ENCODE measurements around the gene ZNF879. TPM values are rescaled to one million over a fixed set of nuclear protein-coding genes. Genes with fewer than 3 reads are reported as not detected.
A peak's percentile ranks its signal among the peaks of the same experiment; 100 is the strongest.

ZNF879 gene
- polyA plus RNA-seq, 3 donors = 8.0 to 8.6 (median 8.5) TPM

DNA sequence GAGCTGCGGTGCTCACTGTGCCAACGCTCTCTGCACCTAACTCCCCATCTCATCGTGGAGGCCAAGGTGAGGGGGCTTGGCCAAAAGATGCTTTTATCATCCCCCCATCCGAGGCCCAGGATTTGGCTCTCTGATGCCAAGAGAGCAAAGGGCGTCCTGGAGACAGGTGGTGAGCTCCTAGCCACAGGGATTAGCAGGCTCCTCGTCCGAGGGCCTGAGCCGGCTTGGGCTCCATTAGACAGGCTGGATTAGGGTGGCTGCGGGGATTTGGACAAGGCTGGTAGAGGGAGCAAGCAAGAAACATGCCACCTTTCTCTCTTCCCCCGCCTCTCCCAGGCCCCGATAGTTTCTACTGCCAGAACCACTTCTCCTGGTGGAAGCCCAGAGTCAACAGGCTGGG, 27.4 kb upstream of the ZNF879 start:
- DNase-seq = no peak

GRCh38 chr5:178997191-178997590, 26.4 kb upstream of the ZNF879 start:
- no peak for DNase-seq

GRCh38 chr5:178998441-178998840, 25.2 kb upstream of the ZNF879 start:
- DNase-seq = no peak

- DNase-seq = no peak
Measured at GRCh38 chr5:179006564-179006963, 17.0 kb upstream of the ZNF879 start.

GRCh38 chr5:179008667-179009066, 14.9 kb upstream of the ZNF879 start:
- DNase-seq = no peak

DNA sequence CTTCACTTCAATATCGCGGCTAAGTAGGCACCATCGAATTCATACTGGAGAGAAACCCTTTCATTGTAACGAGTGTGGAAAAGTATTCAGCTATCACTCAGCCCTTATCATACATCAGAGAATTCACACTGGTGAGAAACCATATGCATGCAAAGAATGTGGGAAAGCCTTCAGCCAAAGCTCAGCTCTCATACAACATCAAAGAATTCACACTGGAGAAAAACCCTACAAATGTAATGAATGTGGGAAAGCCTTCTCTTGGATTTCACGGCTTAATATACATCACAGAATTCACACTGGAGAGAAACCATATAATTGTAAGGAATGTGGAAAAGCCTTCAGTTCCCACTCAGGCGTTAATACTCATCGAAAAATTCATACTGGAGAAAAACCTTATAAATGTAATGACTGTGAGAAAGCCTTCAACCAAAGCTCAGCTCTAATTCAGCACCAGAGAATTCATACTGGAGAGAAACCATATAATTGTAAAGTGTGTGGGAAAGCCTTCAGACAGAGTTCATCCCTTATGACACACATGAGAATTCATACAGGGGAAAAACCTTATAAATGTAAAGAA, 9.5 kb downstream of the ZNF879 start:
- no peak for DNase-seq

DNA sequence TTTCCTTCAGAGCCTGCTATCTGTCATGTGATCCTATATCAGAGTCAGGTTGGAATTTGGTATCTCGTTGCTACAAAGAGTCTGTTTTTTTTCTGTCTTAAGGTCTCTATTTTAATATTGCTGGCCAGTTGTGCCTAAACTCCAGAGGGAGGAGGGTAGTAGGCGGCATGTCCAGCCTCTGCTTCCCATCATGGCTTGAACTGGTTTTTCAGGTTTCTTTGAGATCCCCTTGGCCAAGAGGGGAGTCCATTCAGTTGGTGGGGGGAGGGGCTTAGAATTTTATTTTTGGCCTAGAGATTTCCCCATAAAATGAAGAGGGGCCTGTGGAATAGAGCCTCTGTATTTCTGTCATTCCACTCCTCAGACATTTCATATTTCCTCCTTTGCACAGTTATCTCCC, 21.2 kb downstream of the ZNF879 start:
- DNase-seq = no peak

DNA sequence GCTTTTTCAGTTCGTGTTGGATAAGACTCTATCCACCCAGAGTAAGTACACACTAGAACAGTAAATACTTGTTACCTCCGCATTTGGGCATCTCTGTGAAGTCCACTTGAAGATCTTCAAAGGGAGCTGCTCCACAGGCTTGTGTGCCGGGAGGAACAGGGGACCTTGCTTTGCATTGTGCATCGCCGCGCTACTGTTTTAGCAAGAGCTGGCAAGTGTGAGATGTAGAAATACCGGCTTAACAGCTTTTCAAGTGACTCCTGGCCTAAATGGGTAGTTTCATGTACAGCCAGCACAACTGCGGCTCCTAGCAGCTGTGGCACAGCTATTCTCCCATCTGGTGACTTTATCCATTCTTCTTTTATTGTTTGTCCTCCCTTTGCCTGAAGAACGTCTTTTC, 28.2 kb downstream of the ZNF879 start:
- no peak for DNase-seq

GRCh38 chr5:179054036-179054785, 30.6 kb downstream of the ZNF879 start:
- DNase-seq = no peak

DNA sequence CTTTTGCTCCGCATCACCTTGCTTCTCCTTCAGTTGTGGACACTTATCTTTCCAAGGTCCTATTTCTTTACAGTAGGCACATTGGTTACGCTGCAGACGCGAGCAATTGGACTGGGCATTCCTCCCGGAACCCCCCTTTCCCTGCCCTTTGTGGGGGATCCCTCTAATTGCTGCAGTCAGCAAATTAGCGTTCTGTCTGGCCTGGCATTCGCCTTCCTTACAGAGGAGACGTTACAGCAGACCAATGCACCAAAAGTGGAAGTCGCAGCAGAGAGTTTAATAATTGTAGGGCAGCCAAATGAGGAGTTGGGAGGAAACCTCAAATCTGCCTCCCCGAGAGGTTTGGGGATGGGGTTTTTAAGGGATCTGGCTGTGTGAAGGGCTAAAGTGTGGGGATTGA, 31.3 kb downstream of the ZNF879 start:
- DNase-seq = no peak

DNA sequence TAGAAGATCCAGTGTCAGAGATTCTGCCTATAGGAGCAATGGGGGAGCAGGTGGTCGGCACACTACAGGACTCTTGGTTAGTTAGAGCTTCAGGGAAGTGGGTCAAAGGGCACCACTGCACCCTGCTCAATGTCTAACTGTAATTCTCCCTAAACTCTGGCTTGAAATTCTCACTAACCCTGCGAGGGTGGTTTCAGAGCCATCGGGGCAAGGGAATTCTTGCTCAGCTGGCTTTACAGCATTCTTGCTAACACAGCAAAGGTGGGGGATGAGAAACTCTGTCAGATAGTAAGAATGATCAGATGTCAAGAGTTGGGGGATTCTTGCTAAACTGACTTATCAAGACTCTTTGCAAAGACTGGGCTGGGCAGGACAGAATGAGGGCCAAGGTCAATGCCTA, 31.8 kb downstream of the ZNF879 start:
- DNase-seq = no peak

- DNase-seq = no peak
Measured at GRCh38 chr5:179055841-179056240, 32.2 kb downstream of the ZNF879 start.

DNA sequence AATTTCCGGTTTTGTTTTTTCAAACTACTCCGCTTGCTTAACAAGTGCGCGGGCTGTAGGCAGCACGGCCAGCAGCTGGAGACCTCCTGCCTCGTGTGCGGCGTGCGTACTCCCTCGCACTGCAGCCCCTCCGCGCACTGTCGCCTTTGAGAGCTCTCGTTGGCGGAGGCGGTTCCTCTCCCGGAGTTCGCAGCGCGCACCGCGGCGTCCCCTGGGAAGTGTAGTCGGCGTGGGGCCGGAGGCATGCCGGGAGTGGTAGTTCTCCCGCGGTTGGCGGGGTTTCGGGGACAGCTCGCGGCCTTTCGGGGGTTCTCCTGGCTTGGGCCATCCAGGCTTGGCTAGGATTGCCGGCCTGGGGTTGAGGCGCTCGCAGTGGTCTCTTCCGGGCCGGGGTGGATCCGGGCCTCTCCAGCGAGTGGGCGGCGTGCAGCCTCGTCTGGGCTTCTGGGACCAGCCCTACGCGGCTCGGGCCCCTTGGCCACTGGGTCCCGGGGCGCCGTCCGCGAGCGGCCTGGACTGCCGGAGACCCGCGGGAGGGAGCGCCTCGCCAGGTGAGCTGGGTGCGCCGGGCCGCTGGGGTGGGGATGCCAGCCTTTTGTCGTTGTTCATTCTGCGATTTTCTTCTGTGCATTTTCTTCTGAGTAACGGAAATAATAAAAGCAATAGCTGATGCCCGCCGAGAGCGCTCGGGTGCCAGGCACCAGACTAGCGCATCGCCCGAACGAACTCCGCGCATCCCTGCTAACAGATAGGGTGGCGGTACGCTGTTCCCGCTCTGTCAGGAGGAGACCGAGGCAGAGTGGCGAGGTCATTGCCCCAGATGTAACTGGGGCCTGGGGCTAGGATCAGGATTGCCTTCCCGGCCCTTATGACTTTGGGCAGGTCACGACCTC, 36.8 kb downstream of the ZNF879 start, which contains the start of gene ZNF354C:
ZNF354C (plus strand) TSS at position 258 of the 893 bp plus-strand sequence. CDS start 1,696 bp downstream, outside the sequence.
- peak; percentile 92 for DNase-seq

- no peak for DNase-seq
Measured at GRCh38 chr5:179061025-179061424, 37.4 kb downstream of the ZNF879 start.

DNA sequence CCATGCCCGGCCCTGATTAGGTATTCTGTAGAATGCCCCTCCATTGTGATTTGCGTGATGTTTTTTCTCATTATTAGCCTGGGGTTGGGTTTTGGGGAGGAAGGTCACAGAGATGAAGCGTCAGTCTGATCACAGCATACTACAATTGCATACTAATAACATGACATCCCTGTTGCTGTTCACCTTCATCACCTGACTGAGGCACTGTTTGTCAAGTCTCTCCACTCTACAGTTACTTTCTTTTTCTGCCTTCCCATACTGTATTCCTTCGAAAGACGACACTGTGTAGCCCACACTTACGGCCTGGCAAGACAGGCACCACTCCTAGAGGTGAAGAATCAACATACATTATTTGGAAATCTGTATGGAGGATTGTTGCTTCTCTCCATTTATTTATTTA, 42.1 kb downstream of the ZNF879 start:
- no peak for DNase-seq

- DNase-seq = no peak
Measured at GRCh38 chr5:179079165-179079987, 55.8 kb downstream of the ZNF879 start.

- DNase-seq = no peak
Measured at GRCh38 chr5:179080724-179081123, 57.1 kb downstream of the ZNF879 start.

Data from renal pelvis (tissue), 4 donors.